Head of caudate nucleus (tissue), 42 donors: ENCODE results near the gene CNTNAP2.

Experiments
- DNase-seq, 42 donors: peaks; one replicate each; pipeline versions ENCODE4 v3.0.0 to v3.0.0-alpha.2; 2020 to 2021; ENCODE audit warnings: mixed read lengths in 7 of 42
- intact Hi-C: fragments of 100-400 bp; cut with DNase I; formaldehyde crosslinking; loops from one replicate; pipeline ENCODE4 v1.15.0; 2022

Gene CNTNAP2

DNA sequence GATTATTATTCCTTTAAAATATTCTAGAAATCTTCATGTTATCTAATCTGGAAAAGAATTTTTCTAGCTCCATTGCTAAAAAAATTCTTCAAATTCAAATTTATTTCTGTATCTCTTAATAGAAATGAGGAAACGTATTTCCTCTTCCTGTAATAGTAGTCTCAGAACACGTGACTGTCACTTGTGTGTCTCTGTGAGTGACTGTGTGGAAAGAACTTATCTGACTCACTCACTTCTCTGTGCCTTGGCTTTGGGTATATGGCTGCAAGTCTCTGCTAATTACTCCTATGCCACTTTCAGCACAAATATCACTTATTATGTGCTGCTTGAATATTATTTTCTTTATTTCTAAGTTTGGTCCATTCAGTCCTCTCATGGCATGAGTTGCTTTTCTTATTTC, 132.7 kb downstream of the CNTNAP2 start:
- DNase-seq: no peak
- intact Hi-C loops: no loop called here

DNA sequence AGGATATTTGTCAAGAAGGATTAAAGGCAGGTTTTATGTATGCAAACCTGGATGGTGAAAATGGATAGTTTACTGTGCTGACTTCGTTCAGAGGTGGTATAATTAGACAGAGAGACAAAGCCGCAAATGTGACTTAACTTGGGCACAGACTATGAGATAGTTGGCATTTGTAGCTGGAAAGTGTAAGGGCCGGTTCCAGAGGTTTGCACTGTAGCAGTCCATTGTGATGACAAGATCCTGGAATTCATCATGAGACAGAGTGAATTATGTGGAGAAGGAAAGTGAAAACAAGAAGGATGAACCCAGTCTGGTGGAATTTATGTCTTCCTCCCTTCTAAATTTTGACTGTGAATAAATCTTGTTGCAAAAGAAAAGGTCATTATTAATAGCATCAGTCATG, 139.0 kb downstream of the CNTNAP2 start:
- intact Hi-C loops: no loop called here
- no peak for DNase-seq

DNA sequence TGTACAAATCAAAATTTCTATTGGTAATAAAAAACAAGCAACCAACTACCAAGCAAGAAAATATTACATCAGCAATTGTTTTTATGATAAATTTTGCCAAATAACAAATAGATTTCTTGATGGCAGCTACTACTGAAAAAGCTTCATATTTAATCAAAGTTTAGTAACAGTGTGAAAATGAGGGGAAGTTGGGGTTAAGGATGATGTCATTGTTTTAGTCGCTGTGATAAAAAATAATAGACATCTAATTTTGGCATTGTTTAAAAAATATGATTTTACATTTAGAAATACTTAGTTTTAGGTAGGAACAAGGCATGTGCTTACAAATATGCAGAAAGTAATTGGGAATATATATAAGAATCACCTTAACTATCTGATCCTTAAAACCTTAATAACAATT, 145.9 kb downstream of the CNTNAP2 start:
- no peak for DNase-seq
- intact Hi-C loops: no loop called here

DNA sequence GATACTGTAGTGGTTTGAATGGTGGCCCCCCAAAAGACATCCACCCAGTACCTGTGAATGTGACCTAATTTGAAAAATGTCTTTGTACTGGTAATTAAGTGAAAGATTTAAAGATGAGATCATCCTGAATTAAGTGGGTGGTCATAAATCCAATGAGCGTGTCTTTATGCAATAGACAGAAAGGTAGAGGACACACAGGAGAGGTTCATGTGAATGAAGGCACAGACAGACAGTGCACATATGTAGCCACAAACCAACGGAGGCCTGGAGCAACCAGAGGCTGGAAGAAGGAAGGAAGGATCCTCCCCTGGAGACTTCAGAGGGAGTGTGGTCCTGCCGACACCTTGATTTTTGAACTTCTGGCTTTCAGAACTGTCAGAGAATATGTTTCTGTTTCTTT, 160.3 kb downstream of the CNTNAP2 start:
- intact Hi-C loops: no loop called here
- no peak for DNase-seq

DNA sequence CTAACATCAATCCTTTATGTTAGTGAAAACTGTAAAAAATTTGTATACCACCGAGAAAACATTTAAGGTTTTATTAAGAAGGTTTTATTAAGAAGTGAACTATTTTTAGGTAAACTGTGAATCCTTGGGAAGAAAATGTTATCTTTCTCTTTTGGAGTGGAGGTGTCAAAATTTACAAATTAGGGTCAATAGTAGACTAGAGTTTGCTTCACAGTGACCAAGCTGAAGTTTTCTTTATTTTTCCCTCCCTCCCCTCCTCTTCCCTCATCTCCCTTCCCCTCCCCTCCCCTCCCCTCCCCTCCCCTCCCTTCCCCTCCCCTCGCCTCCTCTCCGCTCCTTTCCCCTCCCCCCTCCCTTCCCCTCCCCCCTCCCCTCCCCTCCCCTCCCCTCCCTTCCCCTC, 168.8 kb downstream of the CNTNAP2 start:
- DNase-seq: no peak
- intact Hi-C loops: no loop called here

DNA sequence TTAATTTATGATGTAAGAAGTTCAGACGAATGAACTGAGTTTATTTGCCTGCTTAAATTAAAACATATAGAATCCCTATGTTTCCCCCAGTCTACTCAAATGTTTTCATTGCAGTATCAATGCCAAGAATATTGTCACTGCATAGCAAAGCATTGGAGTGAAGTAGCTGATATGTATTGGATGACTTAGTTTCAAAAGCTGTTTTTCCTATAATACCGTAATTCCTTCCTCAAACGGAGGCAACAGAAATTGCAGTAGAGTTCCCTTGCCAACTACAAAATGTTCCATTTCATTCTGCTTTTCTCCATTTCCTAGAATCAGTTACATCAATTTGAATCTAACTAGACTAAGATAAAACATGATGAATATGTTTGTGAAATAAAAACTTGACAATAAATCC, 174.1 kb downstream of the CNTNAP2 start:
- DNase-seq: no peak
- intact Hi-C loops: no loop called here

DNA sequence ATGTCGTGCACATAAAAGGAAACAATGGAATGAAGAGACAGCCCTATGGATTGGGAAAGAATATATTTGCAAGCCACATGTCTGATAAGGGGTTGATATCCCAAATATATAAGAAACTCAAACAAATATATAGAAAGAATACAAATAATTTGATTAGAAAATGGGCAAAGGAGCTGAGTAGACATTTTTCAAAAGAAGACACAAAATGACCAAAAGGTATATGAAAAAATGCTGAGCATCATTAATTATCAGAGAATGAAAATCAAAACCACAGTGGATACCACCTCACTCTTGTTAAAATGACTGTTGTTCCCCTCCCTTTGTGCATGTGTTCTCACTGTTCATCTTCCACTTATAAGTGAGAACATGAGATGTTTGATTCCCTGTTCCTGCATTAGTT, 175.3 kb downstream of the CNTNAP2 start:
- intact Hi-C loops: no loop called here
- no peak for DNase-seq

DNA sequence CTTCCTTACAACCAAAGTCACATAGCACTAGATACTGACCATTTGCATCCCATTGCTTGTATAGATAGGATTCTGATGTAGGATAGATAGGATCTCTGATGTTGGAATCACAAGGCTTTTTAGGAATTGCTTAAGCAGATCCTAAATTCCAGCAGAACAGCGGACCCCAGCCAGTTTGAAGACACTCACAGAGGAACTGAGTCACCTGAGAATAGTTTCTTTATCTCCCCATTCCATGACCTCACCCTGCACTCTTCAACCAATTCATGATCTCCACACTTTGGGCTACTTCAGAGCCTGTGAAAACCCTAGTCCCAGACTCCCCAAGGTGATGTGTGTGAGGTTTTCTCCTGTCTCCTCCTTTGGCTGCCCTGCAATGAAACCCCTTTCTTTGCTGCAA, 179.4 kb downstream of the CNTNAP2 start:
- no peak for DNase-seq
- intact Hi-C loops: no loop called here

DNA sequence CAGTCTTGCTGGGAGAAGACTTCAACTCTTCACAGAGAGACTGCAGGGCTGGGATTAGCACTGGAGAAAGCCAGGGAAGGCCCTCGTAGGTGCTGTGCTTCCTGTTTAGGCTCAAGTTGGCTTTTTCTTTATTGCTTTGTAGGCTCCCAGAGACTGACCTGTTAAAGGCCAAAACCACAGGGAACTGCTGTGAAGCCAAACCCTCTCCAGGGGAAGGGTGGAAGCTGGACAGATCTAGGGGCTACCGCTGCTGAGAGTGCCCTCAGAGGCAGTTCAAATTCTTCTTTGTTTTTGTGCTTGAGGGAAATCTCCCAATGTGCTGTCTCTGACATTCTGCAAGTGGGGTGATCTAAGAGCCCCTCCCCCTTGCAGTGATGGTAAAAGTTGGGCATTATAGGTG, 198.4 kb downstream of the CNTNAP2 start:
- intact Hi-C loops: no loop called here
- no peak for DNase-seq

DNA sequence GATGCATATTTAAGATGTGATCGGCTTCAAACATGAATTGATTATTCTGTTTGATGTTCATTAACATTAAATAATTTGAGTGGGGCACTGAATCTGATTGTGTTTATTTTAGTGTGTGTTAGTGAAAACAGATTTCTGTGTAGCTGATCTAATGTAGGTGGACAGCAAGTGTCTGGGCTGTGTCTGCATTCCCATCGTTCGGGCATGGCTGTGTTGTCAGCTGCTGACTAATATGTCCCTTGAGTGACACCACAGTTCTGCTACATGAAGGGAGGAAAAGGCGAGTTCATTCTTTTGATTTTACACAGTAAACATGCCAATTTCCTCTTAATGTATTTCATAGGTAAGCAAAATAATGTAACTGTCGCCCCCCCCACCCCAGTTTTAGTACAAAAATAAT, 203.0 kb downstream of the CNTNAP2 start:
- DNase-seq: no peak
- intact Hi-C loops: no loop called here

DNA sequence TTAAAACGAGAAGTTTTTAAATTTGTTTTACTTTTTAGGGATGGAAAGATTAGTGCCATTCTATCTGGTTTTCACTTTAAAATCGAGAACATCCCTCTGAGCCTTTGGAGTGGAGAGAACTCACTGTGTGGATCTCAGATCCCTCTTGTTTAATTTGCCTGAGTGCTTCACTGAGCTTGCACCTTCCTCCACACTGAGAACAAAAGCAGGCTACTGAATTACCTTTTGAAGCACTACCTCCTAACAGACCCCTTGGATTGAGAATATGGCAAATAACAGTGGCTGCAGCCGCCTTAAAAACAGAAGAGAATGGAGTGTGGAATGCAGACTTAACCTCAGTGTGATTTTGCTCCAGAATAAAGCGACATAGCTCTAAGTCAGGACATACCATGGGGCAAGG, 204.7 kb downstream of the CNTNAP2 start:
- no peak for DNase-seq
- intact Hi-C loops: no loop called here

DNA sequence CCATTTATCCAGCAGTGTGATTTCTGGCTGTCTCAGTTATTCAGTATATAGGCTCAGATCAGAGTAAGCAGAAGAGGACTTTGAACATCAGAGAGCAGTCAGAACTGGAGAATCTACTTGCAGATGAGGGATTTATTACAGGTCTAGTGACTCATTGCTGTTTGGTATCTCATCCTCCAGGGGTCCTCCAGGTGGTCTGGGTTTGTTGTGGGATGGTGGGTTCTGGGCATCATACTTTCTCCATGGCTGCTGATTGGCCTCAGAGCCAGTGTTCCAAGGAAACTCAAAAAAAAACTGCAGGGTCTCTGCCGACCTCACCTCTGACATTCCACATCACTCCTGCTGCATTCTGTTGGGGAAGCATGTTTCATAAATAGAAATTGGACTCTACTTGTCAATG, 214.8 kb downstream of the CNTNAP2 start:
- intact Hi-C loops: no loop called here
- DNase-seq: no peak

DNA sequence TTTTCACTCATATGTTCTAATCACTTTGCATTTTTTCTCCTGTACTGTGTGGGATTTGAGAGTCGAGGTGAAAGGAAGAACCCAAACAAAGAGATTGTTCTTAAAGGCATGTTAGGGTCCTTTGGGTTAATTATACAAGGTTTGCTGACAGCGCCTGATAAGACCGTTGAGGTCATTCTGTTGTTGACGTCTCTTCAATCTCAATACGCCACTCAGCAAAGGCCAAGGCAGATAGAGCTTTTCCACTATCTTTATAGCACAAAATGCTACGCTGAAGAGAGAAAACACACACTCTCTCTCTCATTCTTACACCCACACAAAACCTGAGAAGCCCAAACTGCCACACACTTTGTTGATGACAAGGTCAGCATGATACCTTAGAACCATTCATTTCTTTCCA, 228.7 kb downstream of the CNTNAP2 start:
- DNase-seq: no peak
- intact Hi-C loops: no loop called here

DNA sequence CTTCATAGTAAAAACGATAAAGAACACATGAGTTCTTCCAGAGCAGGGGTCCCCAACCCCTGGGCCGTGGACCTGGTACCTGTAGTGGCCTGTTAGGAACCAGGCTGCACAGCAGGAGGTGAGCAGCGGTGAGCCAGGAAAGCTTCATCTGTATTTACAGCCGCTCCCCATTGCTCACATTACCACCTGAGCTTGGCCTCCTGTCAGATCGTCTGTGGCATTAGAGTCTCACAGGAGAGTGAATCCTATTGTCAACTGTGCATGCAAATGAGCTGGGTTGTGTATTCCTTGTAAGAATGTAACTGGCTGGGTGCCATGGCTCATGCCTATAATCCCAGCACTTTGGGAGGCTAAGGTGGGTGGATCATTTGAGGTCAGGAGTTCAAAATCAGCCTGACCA, 229.5 kb downstream of the CNTNAP2 start:
- intact Hi-C loops: no loop called here

DNA sequence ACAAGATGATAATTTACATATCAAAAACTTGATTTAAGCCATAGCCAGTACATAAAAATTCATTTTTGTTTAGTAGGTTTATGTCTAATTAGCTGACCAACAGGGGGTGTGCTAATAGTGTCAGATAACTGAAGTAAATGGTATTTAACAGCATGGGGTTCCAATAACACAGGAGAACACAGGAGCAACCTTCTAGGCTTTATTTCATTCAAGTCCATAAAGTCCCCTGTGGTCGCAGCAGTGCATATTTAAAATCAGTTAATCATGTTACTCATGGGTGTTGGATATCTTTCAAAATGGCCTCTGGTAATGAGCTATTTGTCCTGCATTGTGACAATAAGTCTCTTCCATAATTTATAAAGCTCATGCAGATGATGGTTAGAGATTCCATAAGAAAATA, 238.6 kb downstream of the CNTNAP2 start:
- intact Hi-C loops: no loop called here
- no peak for DNase-seq

More for the DNA sequence above, 229.5 kb downstream of the CNTNAP2 start:
- DNase-seq: no peak

DNA sequence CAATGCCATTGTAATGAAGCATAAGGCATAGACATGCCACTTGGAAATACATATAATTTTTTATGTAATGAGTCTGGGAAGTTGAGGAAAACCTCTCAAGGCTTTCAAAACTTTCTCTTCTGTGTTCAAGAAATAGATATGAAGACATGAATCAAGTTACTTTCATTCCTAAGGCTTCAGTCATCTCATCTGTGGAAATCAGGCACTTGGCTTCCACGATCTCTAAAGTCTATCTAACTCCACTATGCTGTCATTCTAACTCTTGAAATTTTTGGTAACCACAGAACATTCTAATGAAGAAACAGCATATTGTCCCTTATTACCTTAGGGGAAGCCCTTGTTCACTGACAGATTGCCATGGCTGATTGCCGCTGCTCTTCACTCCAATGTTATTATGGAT, 242.6 kb downstream of the CNTNAP2 start:
- no peak for DNase-seq
- intact Hi-C loops: no loop called here

DNA sequence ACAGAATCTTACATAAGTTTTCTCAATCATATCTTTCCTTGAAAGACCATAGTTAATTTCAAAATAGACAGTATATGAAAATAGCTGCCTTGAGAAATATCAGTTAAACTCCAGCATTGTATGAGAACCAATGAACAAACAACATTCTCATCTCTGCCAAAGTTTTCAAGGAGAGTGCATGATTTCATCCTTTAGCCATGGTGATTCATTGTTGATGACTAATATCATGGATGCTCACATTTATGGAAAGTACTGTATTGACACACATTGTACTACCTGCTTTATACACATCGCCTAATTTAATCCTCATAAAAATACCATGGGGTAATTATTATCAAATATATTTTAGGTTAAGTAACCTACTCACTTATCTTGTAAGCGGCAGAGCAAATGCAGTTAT, 250.3 kb downstream of the CNTNAP2 start:
- DNase-seq: no peak
- intact Hi-C loops: no loop called here

DNA sequence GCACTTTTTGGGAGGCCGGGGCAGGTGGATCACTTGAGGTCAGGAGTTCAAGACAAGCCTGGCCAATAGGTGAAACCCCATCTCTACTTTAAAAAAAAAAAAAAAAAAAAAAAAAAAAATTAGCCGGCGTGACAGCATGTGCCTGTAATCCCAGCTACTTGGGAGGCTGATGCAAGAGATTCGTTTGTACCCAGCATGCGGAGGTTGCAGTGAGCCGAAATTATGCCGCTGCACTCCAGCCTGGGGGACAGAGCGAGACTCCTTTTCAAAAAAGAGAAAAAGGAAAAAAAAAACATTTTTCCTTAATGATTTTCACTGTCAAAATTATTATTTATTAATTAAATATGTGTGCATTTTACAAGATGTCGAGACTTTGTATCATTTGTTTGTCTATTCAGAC, 253.6 kb downstream of the CNTNAP2 start:
- no peak for DNase-seq
- intact Hi-C loops: no loop called here

DNA sequence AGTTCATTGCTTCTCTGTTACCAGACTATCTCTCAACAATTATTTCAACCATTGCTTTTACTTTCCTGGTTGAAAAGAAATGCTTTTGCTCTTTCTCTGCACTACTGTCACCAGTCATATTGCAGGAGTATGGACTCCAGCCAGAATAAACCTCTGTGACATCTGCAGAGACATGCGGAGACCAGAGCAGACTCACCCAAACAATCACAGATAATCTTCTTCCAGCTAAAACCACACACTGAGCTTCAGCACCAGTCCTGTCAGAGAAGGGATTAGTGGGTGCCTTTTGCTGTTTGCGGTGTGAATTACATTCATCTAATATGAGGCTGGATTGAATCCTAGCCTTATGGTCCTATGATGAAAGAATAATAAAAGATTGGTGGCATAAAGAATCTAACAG, 258.6 kb downstream of the CNTNAP2 start:
- intact Hi-C loops: no loop called here
- no peak for DNase-seq

DNA sequence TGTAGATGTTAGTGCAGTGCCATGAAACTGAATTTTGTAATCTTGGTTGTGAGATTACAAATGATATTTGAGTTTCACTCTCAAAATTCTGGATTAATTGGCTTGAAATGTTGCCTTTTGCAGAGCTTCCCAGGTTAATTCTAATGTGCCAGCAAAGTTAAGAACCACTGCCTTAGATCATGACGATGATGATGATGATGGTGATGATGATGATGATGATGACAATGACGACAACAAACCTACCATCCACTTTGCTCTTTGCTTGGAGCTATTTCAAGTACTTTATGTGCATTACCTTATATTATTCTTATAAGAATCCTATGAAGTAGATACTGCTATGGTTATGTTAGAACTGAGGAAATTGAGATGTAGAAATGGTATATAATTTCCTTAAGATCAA, 261.6 kb downstream of the CNTNAP2 start:
- intact Hi-C loops: no loop called here
- no peak for DNase-seq

DNA sequence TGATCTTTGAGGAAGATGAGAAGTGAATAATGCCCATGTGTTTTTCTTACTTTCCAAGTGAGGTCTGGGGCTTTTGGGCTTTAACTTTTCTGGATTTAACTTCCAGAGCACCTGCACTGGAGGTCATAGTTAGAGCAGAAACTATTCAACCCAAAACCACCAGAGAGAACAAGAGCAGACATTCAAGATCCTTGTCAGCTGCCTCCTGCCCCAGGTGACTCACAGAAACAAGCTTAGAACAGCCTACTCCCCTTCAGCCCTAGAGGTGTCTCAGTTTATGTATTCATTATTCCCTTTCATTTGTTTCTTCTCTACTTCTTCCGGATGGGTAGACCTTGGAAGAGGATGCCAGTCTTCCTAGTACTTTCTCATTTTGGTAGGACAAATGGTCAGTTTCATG, 270.5 kb downstream of the CNTNAP2 start:
- intact Hi-C loops: no loop called here
- no peak for DNase-seq

DNA sequence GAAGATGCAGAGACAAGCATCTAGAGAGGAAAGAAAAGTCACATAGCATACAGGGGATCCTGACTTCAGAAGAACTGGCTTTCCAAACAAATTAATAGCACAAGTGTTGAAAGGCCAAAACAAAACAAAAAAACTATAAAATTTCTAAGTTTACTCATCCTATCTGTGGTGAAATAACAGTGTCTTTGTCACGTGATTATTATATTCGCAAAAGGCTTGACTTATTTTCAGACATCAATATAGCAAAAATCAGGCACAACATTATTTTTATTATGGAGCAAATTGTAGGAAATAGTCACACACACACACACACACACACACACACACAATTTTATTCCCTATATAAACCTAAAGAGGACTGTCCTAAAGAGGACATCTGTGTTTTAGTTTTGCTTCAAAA, 272.3 kb downstream of the CNTNAP2 start:
- intact Hi-C loops: no loop called here
- DNase-seq: no peak

DNA sequence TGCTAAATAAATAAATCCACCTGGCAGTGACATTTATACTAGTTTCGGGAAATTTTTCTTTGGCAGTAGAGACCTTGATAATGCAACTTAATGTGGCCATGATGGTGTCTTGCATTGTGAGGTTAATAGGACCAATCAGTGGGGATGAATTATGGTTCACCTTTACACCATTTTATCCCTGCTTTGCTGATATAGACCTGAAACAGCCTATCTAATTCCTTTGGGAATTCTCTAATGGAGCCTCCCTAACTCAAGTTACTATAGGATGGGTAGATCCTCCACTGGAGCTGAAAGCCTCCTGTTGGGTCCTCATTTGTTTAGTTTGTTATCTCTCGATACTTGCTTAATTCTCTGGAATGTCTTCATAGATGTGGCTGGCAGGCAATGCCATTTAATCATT, 276.7 kb downstream of the CNTNAP2 start:
- no peak for DNase-seq
- intact Hi-C loops: no loop called here
